ENCODE measurements around the gene DLGAP4. TPM values are rescaled to one million over a fixed set of nuclear protein-coding genes. Genes with fewer than 3 reads are reported as not detected.

The DLGAP4 gene
- total and polyA plus RNA-seq, 2 of the 13 experiments (the other 11 are each of a cell fraction or from before 2014, with no cell fraction given) = 15.2 to 26.7 TPM

DNA sequence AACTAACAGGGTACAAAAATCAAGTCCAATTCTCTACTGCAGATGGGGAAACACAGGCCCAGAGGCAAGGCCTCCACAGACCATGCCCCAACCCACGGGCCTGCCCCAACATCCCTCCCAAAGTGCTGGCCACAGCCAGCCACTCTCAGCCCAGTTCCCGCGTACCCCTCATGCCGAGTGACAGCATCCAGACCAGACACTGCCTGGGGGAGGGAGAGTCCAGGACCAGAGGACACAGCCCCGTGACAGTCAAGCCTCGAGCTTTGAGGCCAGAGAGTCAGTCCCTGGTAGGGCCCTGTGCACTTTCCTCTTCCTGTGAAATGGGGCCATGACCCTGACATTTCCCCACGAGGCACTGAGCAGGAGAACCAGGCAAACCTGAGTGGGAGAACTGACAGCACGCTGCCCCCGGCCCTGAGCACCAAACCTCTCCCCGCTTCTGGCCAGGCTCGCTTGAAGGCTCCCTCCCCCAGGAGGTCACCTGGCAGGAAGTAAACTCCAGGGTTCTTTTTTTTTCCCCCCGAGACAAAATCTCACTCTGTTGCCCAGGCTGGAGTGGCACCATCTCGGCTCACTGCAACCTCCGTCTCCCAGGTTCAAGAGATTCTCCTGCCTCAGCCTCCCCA is 240.1 kb downstream of the DLGAP4 start (continued):
- TF ChIP-seq, protein P1, sequence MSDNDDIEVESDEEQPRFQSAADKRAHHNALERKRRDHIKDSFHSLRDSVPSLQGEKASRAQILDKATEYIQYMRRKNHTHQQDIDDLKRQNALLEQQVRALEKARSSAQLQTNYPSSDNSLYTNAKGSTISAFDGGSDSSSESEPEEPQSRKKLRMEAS (IDR thresholded peaks at IDR 0.05) = peak; percentile 27; the same call in 1 of the 2 replicates
- TF ChIP-seq MXD1 (CRISPR knock-in tag; IDR thresholded peaks at IDR 0.05) (no peak), NKX3-1 (CRISPR knock-in tag; IDR thresholded peaks at IDR 0.05) (no peak), TGIF2 (CRISPR knock-in tag; IDR thresholded peaks at IDR 0.05) (no peak), HDAC2 (CRISPR knock-in tag; IDR thresholded peaks at IDR 0.05) (no peak), RFXAP (CRISPR knock-in tag; IDR thresholded peaks at IDR 0.05; ENCODE audit: borderline replicate concordance) (no peak), E2F5 (CRISPR knock-in tag; conservative IDR thresholded peaks at IDR 0.05) (no peak), THAP8 (CRISPR knock-in tag; IDR thresholded peaks at IDR 0.05; ENCODE audit: borderline replicate concordance) (no peak), ZNF687 (CRISPR knock-in tag; IDR thresholded peaks at IDR 0.05) (peak; percentile 58), AGO2 (optimal IDR thresholded peaks at IDR 0.05; ENCODE audit: low read depth, low read length) (no peak), ZNF883 (CRISPR knock-in tag; IDR thresholded peaks at IDR 0.05; ENCODE audit: not compliant biosample characterization) (no peak), FOXK2 (IDR thresholded peaks at IDR 0.05) (no peak), ZNF629 (CRISPR knock-in tag; conservative IDR thresholded peaks at IDR 0.05) (peak; percentile 26; the same call in 1 of the 2 replicates), NONO (IDR thresholded peaks at IDR 0.05) (no peak), NONO (CRISPR knock-in tag; conservative IDR thresholded peaks at IDR 0.05) (no peak), HMGXB4 (CRISPR knock-in tag; IDR thresholded peaks at IDR 0.05; ENCODE audit: borderline replicate concordance in 1 of 2, low read depth in 1 of 2) (no peak), EED (CRISPR knock-in tag; IDR thresholded peaks at IDR 0.05) (0 out of 2 replicates have a peak, but pooled peaks have one; percentile 49)
- TF ChIP-seq, protein P2, sequence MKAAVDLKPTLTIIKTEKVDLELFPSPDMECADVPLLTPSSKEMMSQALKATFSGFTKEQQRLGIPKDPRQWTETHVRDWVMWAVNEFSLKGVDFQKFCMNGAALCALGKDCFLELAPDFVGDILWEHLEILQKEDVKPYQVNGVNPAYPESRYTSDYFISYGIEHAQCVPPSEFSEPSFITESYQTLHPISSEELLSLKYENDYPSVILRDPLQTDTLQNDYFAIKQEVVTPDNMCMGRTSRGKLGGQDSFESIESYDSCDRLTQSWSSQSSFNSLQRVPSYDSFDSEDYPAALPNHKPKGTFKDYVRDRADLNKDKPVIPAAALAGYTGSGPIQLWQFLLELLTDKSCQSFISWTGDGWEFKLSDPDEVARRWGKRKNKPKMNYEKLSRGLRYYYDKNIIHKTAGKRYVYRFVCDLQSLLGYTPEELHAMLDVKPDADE (CRISPR knock-in tag; IDR thresholded peaks at IDR 0.05) = no peak
- TF ChIP-seq, protein P3, sequence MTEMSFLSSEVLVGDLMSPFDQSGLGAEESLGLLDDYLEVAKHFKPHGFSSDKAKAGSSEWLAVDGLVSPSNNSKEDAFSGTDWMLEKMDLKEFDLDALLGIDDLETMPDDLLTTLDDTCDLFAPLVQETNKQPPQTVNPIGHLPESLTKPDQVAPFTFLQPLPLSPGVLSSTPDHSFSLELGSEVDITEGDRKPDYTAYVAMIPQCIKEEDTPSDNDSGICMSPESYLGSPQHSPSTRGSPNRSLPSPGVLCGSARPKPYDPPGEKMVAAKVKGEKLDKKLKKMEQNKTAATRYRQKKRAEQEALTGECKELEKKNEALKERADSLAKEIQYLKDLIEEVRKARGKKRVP (CRISPR knock-in tag; IDR thresholded peaks at IDR 0.05) = no peak

All from HepG2 (cell line).